Measurements from ENCODE around the gene MPHOSPH8.

DNA sequence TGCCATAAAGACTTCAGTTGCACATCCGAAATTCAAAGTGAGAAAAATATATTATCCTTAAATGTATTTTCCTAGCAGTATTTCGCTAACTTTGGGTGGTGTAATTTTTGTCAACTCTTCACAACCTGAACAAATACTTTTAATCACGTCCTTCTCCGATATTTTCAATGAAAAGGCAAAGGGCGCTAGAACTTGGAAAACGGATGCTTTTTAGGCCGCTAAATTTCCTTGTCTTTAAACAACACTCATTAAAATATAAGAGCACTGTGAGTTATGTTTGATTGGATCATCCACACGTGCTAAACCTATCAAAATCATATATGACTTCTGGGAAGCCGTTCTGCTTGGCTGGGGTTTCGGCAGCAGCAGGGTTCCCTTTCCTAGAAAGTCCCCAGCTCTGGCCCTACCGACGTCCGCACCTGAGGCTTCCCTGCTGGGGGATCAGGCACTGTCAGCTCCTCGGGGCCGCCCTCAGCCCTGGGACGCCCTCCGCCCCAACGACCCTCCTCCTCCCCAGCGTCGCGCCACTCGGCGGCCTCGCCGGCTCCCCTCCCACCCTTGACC, 462 bp upstream of the MPHOSPH8 start:
- TF ChIP-seq, protein P1, sequence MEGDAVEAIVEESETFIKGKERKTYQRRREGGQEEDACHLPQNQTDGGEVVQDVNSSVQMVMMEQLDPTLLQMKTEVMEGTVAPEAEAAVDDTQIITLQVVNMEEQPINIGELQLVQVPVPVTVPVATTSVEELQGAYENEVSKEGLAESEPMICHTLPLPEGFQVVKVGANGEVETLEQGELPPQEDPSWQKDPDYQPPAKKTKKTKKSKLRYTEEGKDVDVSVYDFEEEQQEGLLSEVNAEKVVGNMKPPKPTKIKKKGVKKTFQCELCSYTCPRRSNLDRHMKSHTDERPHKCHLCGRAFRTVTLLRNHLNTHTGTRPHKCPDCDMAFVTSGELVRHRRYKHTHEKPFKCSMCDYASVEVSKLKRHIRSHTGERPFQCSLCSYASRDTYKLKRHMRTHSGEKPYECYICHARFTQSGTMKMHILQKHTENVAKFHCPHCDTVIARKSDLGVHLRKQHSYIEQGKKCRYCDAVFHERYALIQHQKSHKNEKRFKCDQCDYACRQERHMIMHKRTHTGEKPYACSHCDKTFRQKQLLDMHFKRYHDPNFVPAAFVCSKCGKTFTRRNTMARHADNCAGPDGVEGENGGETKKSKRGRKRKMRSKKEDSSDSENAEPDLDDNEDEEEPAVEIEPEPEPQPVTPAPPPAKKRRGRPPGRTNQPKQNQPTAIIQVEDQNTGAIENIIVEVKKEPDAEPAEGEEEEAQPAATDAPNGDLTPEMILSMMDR (IDR thresholded peaks at IDR 0.05): no peak
- no peak for TF ChIP-seq POLR2AphosphoS5 (IDR thresholded peaks at IDR 0.05)
- no peak for TF ChIP-seq POLR2A (IDR thresholded peaks at IDR 0.05)

All from transverse colon (tissue), 4 donors.